ENCODE results near the gene RETREG2. TPM values are rescaled to one million over a fixed set of nuclear protein-coding genes. Genes with fewer than 3 reads are reported as not detected.

RETREG2 gene
- polyA plus RNA-seq: 10 to 100 TPM; 28.4 to 38.6 TPM

- Histone ChIP-seq H3K4me1 (ENCODE audit: control insufficient read depth in 2 of 2, insufficient read depth in 2 of 2, low read length in 1 of 2) (peaks cover 0 to 8% of the 10 kb centered on the region in 2 donors), H3K36me3 (ENCODE audit: control insufficient read depth in 2 of 2, insufficient read depth in 2 of 2, low read length in 1 of 2) (peaks cover 5 to 39% of the 10 kb centered on the region in 2 donors), H3K9me3 (ENCODE audit: control insufficient read depth in 2 of 2, insufficient read depth in 1 of 2, low read depth in 1 of 2, low read length in 1 of 2) (no peaks in the 10 kb centered on the region), H3K27ac (ENCODE audit: low read depth in 2 of 2, low read length in 1 of 2) (peak within 1 kb of the TSS; percentile 99), H3K4me3 (ENCODE audit: low read depth in 1 of 2, low read length in 2 of 2) (peak within 1 kb of the TSS; percentile 80 to 99), H3K27me3 (ENCODE audit: control insufficient read depth in 1 of 2, insufficient read depth in 2 of 2, low read length in 2 of 2) (no peaks in the 10 kb centered on the region)
- 0% methylated on average over 53 to 67 of the region's 67 CpGs for WGBS, 2 donors
These were observed at the start of gene RETREG2 for GRCh38 chr2:219177552-219178376. TSS of gene RETREG2 (plus strand) at chr2:219178275. CDS start at chr2:219178353, 78 bp downstream.

- WGBS, 2 donors: 85% methylated on average over 7 of the region's 7 CpGs
- H3K27ac ChIP-seq (ENCODE audit: low read depth in 2 of 2, low read length in 1 of 2): no peak overlapping the region
- no peaks in the 10 kb centered on the region for H3K36me3 ChIP-seq (ENCODE audit: control insufficient read depth in 2 of 2, insufficient read depth in 2 of 2, low read length in 1 of 2)
- no peak overlapping the region for H3K4me3 ChIP-seq (ENCODE audit: low read depth in 1 of 2, low read length in 2 of 2)
- H3K9me3 ChIP-seq (ENCODE audit: control insufficient read depth in 2 of 2, insufficient read depth in 1 of 2, low read depth in 1 of 2, low read length in 1 of 2): no peaks in the 10 kb centered on the region
- peaks cover 0 to 7% of the 10 kb centered on the region in 2 donors for H3K4me1 ChIP-seq (ENCODE audit: control insufficient read depth in 2 of 2, insufficient read depth in 2 of 2, low read length in 1 of 2)
- H3K27me3 ChIP-seq (ENCODE audit: control insufficient read depth in 1 of 2, insufficient read depth in 2 of 2, low read length in 2 of 2): no peaks in the 10 kb centered on the region
These were observed 49.7 kb upstream of the RETREG2 start for GRCh38 chr2:219128396-219128795.

GRCh38 chr2:219129589-219129988 is 48.5 kb upstream of the RETREG2 start:
- no peaks in the 10 kb centered on the region for H3K9me3 ChIP-seq (ENCODE audit: control insufficient read depth in 2 of 2, insufficient read depth in 1 of 2, low read depth in 1 of 2, low read length in 1 of 2)
- H3K36me3 ChIP-seq (ENCODE audit: control insufficient read depth in 2 of 2, insufficient read depth in 2 of 2, low read length in 1 of 2): no peaks in the 10 kb centered on the region
- H3K27ac ChIP-seq (ENCODE audit: low read depth in 2 of 2, low read length in 1 of 2): no peak overlapping the region
- H3K27me3 ChIP-seq (ENCODE audit: control insufficient read depth in 1 of 2, insufficient read depth in 2 of 2, low read length in 2 of 2): no peaks in the 10 kb centered on the region
- H3K4me3 ChIP-seq (ENCODE audit: low read depth in 1 of 2, low read length in 2 of 2): no peak overlapping the region
- peaks cover 0 to 5% of the 10 kb centered on the region in 2 donors for H3K4me1 ChIP-seq (ENCODE audit: control insufficient read depth in 2 of 2, insufficient read depth in 2 of 2, low read length in 1 of 2)
- WGBS, 2 donors: 97 to 98% methylated on average over 16 of the region's 16 CpGs

- peaks cover 0 to 5% of the 10 kb centered on the region in 2 donors for H3K4me1 ChIP-seq (ENCODE audit: control insufficient read depth in 2 of 2, insufficient read depth in 2 of 2, low read length in 1 of 2)
- H3K9me3 ChIP-seq (ENCODE audit: control insufficient read depth in 2 of 2, insufficient read depth in 1 of 2, low read depth in 1 of 2, low read length in 1 of 2): no peaks in the 10 kb centered on the region
- no peaks in the 10 kb centered on the region for H3K27me3 ChIP-seq (ENCODE audit: control insufficient read depth in 1 of 2, insufficient read depth in 2 of 2, low read length in 2 of 2)
- 70 to 72% methylated on average over 3 of the region's 3 CpGs for WGBS, 2 donors
- no peak overlapping the region for H3K4me3 ChIP-seq (ENCODE audit: low read depth in 1 of 2, low read length in 2 of 2)
- no peak overlapping the region for H3K27ac ChIP-seq (ENCODE audit: low read depth in 2 of 2, low read length in 1 of 2)
- no peaks in the 10 kb centered on the region for H3K36me3 ChIP-seq (ENCODE audit: control insufficient read depth in 2 of 2, insufficient read depth in 2 of 2, low read length in 1 of 2)
These were observed 46.7 kb upstream of the RETREG2 start for GRCh38 chr2:219131327-219131726.

GRCh38 chr2:219131744-219132143 is 46.3 kb upstream of the RETREG2 start:
- 80 to 86% methylated on average over 4 of the region's 4 CpGs for WGBS, 2 donors

GRCh38 chr2:219133976-219134375 is 44.1 kb upstream of the RETREG2 start:
- no peak overlapping the region for H3K4me3 ChIP-seq (ENCODE audit: low read depth in 1 of 2, low read length in 2 of 2)
- 87 to 89% methylated on average over 4 of the region's 4 CpGs for WGBS, 2 donors

More at GRCh38 chr2:219131744-219132143, 46.3 kb upstream of the RETREG2 start:
- H3K4me1 ChIP-seq (ENCODE audit: control insufficient read depth in 2 of 2, insufficient read depth in 2 of 2, low read length in 1 of 2): peaks cover 0 to 3% of the 10 kb centered on the region in 2 donors
- no peak overlapping the region for H3K4me3 ChIP-seq (ENCODE audit: low read depth in 1 of 2, low read length in 2 of 2)
- no peak overlapping the region for H3K27ac ChIP-seq (ENCODE audit: low read depth in 2 of 2, low read length in 1 of 2)
- H3K9me3 ChIP-seq (ENCODE audit: control insufficient read depth in 2 of 2, insufficient read depth in 1 of 2, low read depth in 1 of 2, low read length in 1 of 2): no peaks in the 10 kb centered on the region
- no peaks in the 10 kb centered on the region for H3K36me3 ChIP-seq (ENCODE audit: control insufficient read depth in 2 of 2, insufficient read depth in 2 of 2, low read length in 1 of 2)
- H3K27me3 ChIP-seq (ENCODE audit: control insufficient read depth in 1 of 2, insufficient read depth in 2 of 2, low read length in 2 of 2): no peaks in the 10 kb centered on the region

GRCh38 chr2:219140722-219141121 is 37.4 kb upstream of the RETREG2 start:
- WGBS, 2 donors: 81 to 94% methylated on average over 3 of the region's 3 CpGs
- no peak overlapping the region for H3K27ac ChIP-seq (ENCODE audit: low read depth in 2 of 2, low read length in 1 of 2)
- H3K36me3 ChIP-seq (ENCODE audit: control insufficient read depth in 2 of 2, insufficient read depth in 2 of 2, low read length in 1 of 2): peaks cover 2 to 4% of the 10 kb centered on the region in 2 donors
- peaks cover 3 to 4% of the 10 kb centered on the region in 2 donors for H3K4me1 ChIP-seq (ENCODE audit: control insufficient read depth in 2 of 2, insufficient read depth in 2 of 2, low read length in 1 of 2)
- H3K9me3 ChIP-seq (ENCODE audit: control insufficient read depth in 2 of 2, insufficient read depth in 1 of 2, low read depth in 1 of 2, low read length in 1 of 2): no peaks in the 10 kb centered on the region
- H3K4me3 ChIP-seq (ENCODE audit: low read depth in 1 of 2, low read length in 2 of 2): no peak overlapping the region
- H3K27me3 ChIP-seq (ENCODE audit: control insufficient read depth in 1 of 2, insufficient read depth in 2 of 2, low read length in 2 of 2): no peaks in the 10 kb centered on the region

More at GRCh38 chr2:219133976-219134375, 44.1 kb upstream of the RETREG2 start:
- H3K27ac ChIP-seq (ENCODE audit: low read depth in 2 of 2, low read length in 1 of 2): no peak overlapping the region
- peaks cover 0 to 2% of the 10 kb centered on the region in 2 donors for H3K36me3 ChIP-seq (ENCODE audit: control insufficient read depth in 2 of 2, insufficient read depth in 2 of 2, low read length in 1 of 2)
- H3K9me3 ChIP-seq (ENCODE audit: control insufficient read depth in 2 of 2, insufficient read depth in 1 of 2, low read depth in 1 of 2, low read length in 1 of 2): no peaks in the 10 kb centered on the region
- no peaks in the 10 kb centered on the region for H3K4me1 ChIP-seq (ENCODE audit: control insufficient read depth in 2 of 2, insufficient read depth in 2 of 2, low read length in 1 of 2)
- H3K27me3 ChIP-seq (ENCODE audit: control insufficient read depth in 1 of 2, insufficient read depth in 2 of 2, low read length in 2 of 2): no peaks in the 10 kb centered on the region

GRCh38 chr2:219142329-219142728 is 35.7 kb upstream of the RETREG2 start:
- Histone ChIP-seq H3K36me3 (ENCODE audit: control insufficient read depth in 2 of 2, insufficient read depth in 2 of 2, low read length in 1 of 2) (peaks cover 2 to 4% of the 10 kb centered on the region in 2 donors), H3K4me3 (ENCODE audit: low read depth in 1 of 2, low read length in 2 of 2) (no peak overlapping the region), H3K4me1 (ENCODE audit: control insufficient read depth in 2 of 2, insufficient read depth in 2 of 2, low read length in 1 of 2) (peaks cover 3 to 4% of the 10 kb centered on the region in 2 donors), H3K27ac (ENCODE audit: low read depth in 2 of 2, low read length in 1 of 2) (no peak overlapping the region), H3K27me3 (ENCODE audit: control insufficient read depth in 1 of 2, insufficient read depth in 2 of 2, low read length in 2 of 2) (no peaks in the 10 kb centered on the region), H3K9me3 (ENCODE audit: control insufficient read depth in 2 of 2, insufficient read depth in 1 of 2, low read depth in 1 of 2, low read length in 1 of 2) (no peaks in the 10 kb centered on the region)
- WGBS, 2 donors: 80 to 84% methylated on average over 6 of the region's 6 CpGs

GRCh38 chr2:219149667-219150066 is 28.4 kb upstream of the RETREG2 start:
- no peak overlapping the region for H3K4me3 ChIP-seq (ENCODE audit: low read depth in 1 of 2, low read length in 2 of 2)
- WGBS, 2 donors: 23 to 26% methylated on average over 1 of the region's 1 CpG
- H3K27ac ChIP-seq (ENCODE audit: low read depth in 2 of 2, low read length in 1 of 2): no peak overlapping the region
- H3K36me3 ChIP-seq (ENCODE audit: control insufficient read depth in 2 of 2, insufficient read depth in 2 of 2, low read length in 1 of 2): peaks cover 0 to under 1% of the 10 kb centered on the region in 2 donors
- no peaks in the 10 kb centered on the region for H3K27me3 ChIP-seq (ENCODE audit: control insufficient read depth in 1 of 2, insufficient read depth in 2 of 2, low read length in 2 of 2)
- H3K4me1 ChIP-seq (ENCODE audit: control insufficient read depth in 2 of 2, insufficient read depth in 2 of 2, low read length in 1 of 2): no peaks in the 10 kb centered on the region
- no peaks in the 10 kb centered on the region for H3K9me3 ChIP-seq (ENCODE audit: control insufficient read depth in 2 of 2, insufficient read depth in 1 of 2, low read depth in 1 of 2, low read length in 1 of 2)
